GM08714 (cell line): ENCODE measurements around the gene MYO1G.
"Not testable (repeated sequence)": the region's sequence is repeated elsewhere in the genome, so short reads cannot be mapped to it uniquely, and the experiment has no call there.

Source experiments
- H3K4me3 ChIP-seq: fragments of 200-500 bp; sonication (Bioruptor generic); 2 replicates; pipeline ENCODE4 v1.5.1; 2014; ENCODE audit warnings: mild to moderate bottlenecking, low read length, inconsistent platforms
- ZNF274 ChIP-seq: IDR thresholded peaks from 2 replicates; pipeline ENCODE4 v1.6.1; 2012; ENCODE audit warnings: mild to moderate bottlenecking, low read depth, low read length

The MYO1G gene

GRCh38 chr7:44959433-44959951, 19.3 kb downstream of the MYO1G start:
- H3K4me3 ChIP-seq, result no peak overlapping the region
- TF ChIP-seq ZNF274, result no peak

- TF ChIP-seq ZNF274, result no peak
- no peak overlapping the region for H3K4me3 ChIP-seq
Measured at GRCh38 chr7:44958645-44959344, 20.0 kb downstream of the MYO1G start.

- H3K4me3 ChIP-seq, result no peak overlapping the region
- no peak for TF ChIP-seq ZNF274
Measured at GRCh38 chr7:44956157-44956766, 22.6 kb downstream of the MYO1G start.

GRCh38 chr7:44955733-44956132, 23.1 kb downstream of the MYO1G start:
- TF ChIP-seq ZNF274, result no peak
- no peak overlapping the region for H3K4me3 ChIP-seq

GRCh38 chr7:44953156-44953555, 25.7 kb downstream of the MYO1G start:
- TF ChIP-seq ZNF274, result no peak
- no peak overlapping the region for H3K4me3 ChIP-seq

- TF ChIP-seq ZNF274, result no peak
Measured at GRCh38 chr7:44949303-44949702, 29.5 kb downstream of the MYO1G start.

GRCh38 chr7:44945479-44945878, 33.3 kb downstream of the MYO1G start:
- no peak for TF ChIP-seq ZNF274
- no peak overlapping the region for H3K4me3 ChIP-seq

More at GRCh38 chr7:44949303-44949702, 29.5 kb downstream of the MYO1G start:
- H3K4me3 ChIP-seq, result no peak overlapping the region

- no peak overlapping the region for H3K4me3 ChIP-seq
- no peak for TF ChIP-seq ZNF274
Measured at GRCh38 chr7:44944821-44945220, 34.0 kb downstream of the MYO1G start.

- H3K4me3 ChIP-seq, result no peak overlapping the region
- TF ChIP-seq ZNF274, result no peak
Measured at GRCh38 chr7:44943631-44944030, 35.2 kb downstream of the MYO1G start.

GRCh38 chr7:44937426-44937825, 41.4 kb downstream of the MYO1G start:
- no peak overlapping the region for H3K4me3 ChIP-seq
- TF ChIP-seq ZNF274, result no peak

GRCh38 chr7:44936322-44936721, 42.5 kb downstream of the MYO1G start:
- no peak for TF ChIP-seq ZNF274
- no peak overlapping the region for H3K4me3 ChIP-seq

- no peak overlapping the region for H3K4me3 ChIP-seq
- TF ChIP-seq ZNF274, result no peak
Measured at GRCh38 chr7:44935583-44935982, 43.2 kb downstream of the MYO1G start.

- TF ChIP-seq ZNF274, result no peak
- no peak overlapping the region for H3K4me3 ChIP-seq
Measured at GRCh38 chr7:44935016-44935415, 43.8 kb downstream of the MYO1G start.

GRCh38 chr7:44934510-44934909, 44.3 kb downstream of the MYO1G start:
- H3K4me3 ChIP-seq, result not testable (repeated sequence)

- TF ChIP-seq ZNF274, result no peak
- H3K4me3 ChIP-seq, result no peak overlapping the region
Measured at GRCh38 chr7:44930921-44931320, 47.9 kb downstream of the MYO1G start.

- no peak for TF ChIP-seq ZNF274
- no peak overlapping the region for H3K4me3 ChIP-seq
Measured at GRCh38 chr7:44922351-44922694, 56.5 kb downstream of the MYO1G start.
